GM11168 (cell line): ENCODE measurements around the gene SLC7A7.

Experiments used
- in situ Hi-C: fragments of 300-500 bp; cut with MboI; formaldehyde crosslinking; loops from one replicate; pipeline ENCODE4 v1.12.0; 2022; ENCODE audit warnings: low sequenced_read_pairs; ENCODE audit not compliant: unreplicated experiment

The SLC7A7 gene

DNA sequence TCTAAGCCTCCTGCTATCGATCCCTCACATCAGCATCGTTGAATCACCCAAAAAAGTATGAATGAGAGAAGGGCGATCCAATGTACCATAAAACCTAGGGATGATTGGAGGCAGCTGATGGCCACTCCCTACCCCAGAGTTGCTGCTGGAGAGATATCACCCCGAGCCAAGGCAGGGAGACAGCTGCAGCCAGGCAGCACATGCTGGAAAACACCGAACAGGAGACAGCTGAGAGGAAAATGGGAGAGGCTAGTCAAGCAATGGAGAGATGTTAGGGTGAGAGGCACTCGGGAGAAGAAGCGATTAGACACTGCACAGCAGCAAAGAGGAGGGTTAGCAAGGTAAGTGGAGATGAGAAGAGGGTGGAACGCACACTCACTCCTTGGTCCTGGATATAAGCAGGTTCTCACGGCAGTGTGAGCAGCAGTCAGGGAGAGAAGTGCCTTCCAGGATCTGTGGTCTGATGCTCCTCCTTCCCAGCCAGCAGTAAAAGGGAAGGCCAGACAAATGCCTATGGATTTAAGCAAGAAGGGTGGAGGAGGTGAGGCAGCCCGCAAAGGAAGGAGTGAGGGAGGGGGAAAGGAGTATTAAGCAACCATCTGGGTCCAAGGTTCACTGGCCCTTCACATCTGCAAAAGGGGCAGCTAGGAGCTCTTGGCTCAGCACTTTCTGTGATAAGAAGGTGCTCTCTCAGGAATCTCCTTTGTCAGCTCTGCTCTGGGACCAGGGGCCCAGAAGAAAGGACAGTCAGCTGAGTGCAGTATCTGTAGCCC is at the start of gene SLC7A7:
Gene SLC7A7, minus strand, starts transcription at position 495 of the 773 bp plus-strand sequence. CDS start 2,037 bp downstream, outside the sequence.
- in situ Hi-C loops = loop anchor here (5.0 kb wide), 1 partner anchor 38 kb away; no protein-coding TSS in a partner anchor

GRCh38 chr14:22864979-22865378 is 49.7 kb upstream of the SLC7A7 start:
- in situ Hi-C loops = loop anchor here (25.0 kb wide), 1 partner anchor 478 kb away; no protein-coding TSS in a partner anchor

DNA sequence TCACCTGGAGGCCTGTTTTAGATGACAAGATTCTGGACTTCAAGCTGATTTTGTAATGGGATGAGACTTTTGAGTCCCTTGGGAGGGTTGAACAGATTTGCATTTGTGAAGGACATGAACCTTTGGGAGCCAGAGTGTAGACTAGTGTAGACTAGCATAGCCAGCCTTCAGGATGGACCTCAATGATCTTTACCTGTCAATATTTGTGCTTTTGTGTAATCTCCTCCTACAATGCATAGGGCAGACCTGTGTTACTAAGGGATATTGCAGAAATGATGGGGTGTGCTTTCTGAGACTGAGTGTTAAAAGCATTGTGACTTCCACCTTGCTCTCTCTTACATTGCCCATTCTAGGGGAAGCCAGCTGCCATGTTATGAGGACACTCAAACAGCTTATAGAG is 46.4 kb upstream of the SLC7A7 start:
- in situ Hi-C loops = loop anchor here (25.0 kb wide), 1 partner anchor 474 kb away; no protein-coding TSS in a partner anchor

GRCh38 chr14:22860377-22860776 is 45.1 kb upstream of the SLC7A7 start:
- in situ Hi-C loops = loop anchor here (25.0 kb wide), 1 partner anchor 473 kb away; no protein-coding TSS in a partner anchor

DNA sequence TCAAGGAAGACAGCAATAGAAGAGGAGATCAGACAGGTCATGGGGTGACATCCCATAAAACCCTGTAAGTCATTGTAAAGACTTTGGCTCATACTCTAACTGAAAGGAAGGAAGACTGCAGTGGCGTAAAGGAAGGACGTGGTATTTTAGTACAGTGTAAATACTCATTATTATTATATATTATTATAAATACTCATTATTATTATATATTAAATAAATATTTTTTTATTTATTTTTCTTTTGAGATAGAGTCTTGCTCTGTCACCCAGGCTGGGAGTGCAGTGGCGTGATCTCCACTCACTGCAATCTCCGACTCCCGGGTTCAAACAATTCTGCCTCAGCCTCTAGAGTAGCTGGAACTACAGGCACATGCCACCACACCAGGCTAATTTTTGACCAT is 41.2 kb upstream of the SLC7A7 start:
- in situ Hi-C loops = loop anchor here (5.0 to 25.0 kb wide), 2 partner anchors 204 to 469 kb away; no protein-coding TSS in a partner anchor

- in situ Hi-C loops = loop anchor here (5.0 to 25.0 kb wide), 2 partner anchors 203 to 468 kb away; no protein-coding TSS in a partner anchor
These were observed 39.9 kb upstream of the SLC7A7 start for GRCh38 chr14:22854963-22855724.

GRCh38 chr14:22854296-22854695 is 39.1 kb upstream of the SLC7A7 start:
- in situ Hi-C loops = loop anchor here (25.0 kb wide), 1 partner anchor 467 kb away; no protein-coding TSS in a partner anchor

GRCh38 chr14:22852940-22853767 is 37.9 kb upstream of the SLC7A7 start:
- in situ Hi-C loops = loop anchor here (25.0 kb wide), 1 partner anchor 466 kb away; no protein-coding TSS in a partner anchor

DNA sequence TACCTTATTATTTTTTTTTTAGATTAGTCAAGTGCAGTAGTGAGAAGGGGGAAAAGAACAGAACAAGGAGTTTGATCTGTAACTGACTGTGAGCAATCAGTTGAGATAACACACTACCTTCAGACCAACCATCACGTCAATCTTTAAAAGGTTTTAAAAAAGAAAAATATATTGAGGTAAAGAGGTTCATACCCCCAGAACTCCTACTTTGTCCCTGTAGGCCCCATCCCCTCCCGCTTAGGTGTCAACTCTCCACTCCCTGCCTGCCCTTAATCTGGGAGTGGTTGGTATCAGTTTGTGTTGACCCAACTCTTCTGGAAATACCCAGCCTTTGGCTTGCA is 37.3 kb upstream of the SLC7A7 start:
- in situ Hi-C loops = loop anchor here (25.0 kb wide), 1 partner anchor 465 kb away; no protein-coding TSS in a partner anchor

GRCh38 chr14:22852178-22852577 is 36.9 kb upstream of the SLC7A7 start:
- in situ Hi-C loops = loop anchor here (25.0 kb wide), 1 partner anchor 465 kb away; no protein-coding TSS in a partner anchor

GRCh38 chr14:22850944-22851764 is 35.9 kb upstream of the SLC7A7 start:
- in situ Hi-C loops = loop anchor here (25.0 kb wide), 1 partner anchor 464 kb away; no protein-coding TSS in a partner anchor

DNA sequence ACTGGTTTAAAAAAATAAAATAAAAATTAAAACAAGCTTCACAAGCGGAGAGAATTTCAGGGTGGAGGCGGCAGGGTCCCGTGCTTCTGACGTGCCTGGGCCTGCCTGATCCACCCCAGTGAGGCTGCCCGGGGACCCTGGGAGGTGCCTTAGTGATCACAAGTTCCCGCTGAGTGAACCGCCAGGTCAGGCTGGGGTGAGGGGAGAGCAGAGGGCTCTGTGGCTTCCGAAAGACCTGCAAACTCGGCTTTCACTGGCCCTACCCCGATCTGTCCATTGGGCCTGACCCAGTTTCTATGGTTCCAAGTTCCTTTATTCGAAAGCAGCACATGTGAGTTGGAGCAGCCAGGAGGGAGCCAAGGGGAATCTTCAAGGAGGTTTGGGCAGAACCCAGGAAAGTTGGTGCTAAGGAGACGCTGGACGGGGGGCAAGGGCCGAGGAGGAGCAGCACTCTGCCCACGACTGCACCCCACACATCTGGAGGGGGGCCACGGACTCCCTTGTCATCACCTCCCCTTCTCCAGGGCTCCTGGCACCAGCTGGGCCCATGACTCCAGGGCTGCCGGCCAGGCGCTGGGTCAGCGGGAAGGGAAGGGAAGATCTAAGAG is 34.1 kb upstream of the SLC7A7 start:
- in situ Hi-C loops = loop anchor here (10.0 kb wide), 1 partner anchor 275 kb away; no protein-coding TSS in a partner anchor

DNA sequence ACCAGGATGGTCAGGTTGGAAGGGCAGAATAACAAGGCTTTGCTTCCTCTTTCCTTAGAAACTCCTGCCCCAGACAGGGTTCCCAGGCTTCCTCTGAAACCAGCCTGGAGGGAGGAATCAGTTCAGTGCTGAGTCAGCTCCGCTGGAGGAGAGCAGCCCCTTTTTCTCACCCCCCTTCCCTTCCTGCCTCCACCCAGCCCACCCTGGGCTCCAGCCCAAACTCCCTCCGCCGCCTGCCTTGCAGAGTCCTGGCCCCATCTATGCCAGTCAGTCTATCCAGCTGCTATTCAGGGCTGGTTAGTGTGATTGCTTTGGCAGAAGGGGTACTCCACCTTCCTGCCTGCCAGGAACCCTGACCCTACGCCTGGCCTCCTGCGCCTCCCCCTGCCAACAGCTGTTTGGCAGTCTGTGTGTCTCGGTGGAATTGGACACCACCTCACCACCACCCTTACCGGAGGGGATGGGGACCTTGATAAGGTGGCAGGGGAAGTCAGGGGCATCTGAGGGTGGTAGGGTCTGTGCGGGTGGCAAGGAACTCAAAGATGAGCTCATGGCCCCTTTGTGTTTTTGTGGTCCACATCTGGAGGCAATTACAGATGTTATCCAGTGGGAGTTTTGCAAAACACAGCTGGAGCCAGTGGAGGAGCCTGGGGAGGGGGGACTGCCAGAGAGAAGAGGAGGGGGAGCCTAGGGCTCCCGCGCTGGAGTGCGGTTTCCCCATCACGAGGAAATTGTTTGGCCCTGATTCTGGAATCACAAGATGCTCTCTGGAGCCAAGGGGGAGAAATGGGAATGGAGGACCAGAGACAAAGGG is 33.3 kb upstream of the SLC7A7 start:
- in situ Hi-C loops = loop anchor here (10.0 kb wide), 1 partner anchor 274 kb away; no protein-coding TSS in a partner anchor

DNA sequence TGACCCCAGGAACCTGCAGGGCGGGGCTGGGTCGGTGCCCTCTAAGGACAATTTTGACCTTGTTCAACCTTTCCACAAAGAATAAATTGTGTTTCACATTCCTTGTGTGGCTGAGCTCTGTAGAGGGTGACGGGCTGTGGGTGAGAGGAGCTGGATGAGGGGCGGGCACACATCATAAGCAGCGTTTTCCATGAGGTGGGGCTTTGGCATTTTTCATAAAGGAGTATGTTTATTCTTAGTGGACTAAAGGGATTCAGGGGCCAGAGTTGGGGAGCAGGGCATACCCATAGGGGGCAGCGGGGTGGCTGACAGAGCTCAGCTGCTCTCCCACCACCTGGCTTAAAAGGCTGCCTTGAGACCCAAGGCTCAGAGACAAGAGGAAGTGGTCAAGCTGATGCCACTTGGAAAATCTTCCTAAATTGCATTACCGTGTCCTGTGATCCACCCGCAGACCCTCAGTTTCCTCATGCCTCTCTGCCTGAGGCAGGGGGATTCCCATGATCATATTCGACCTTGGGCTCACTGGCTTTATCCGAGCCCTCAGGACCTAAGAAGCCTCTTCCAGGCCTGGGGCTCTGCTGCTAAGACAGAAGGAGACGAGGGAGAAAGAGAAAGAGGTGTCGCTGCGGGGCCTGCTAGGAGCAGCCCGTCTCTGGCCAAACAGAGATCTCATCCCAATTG is 32.6 kb upstream of the SLC7A7 start:
- in situ Hi-C loops = loop anchor here (10.0 kb wide), 1 partner anchor 273 kb away; no protein-coding TSS in a partner anchor

GRCh38 chr14:22846811-22847307 is 31.6 kb upstream of the SLC7A7 start:
- in situ Hi-C loops = loop anchor here (10.0 kb wide), 1 partner anchor 272 kb away; no protein-coding TSS in a partner anchor

- in situ Hi-C loops = loop anchor here (10.0 kb wide), 1 partner anchor 271 kb away; no protein-coding TSS in a partner anchor
These were observed 30.8 kb upstream of the SLC7A7 start for GRCh38 chr14:22845821-22846625.
